A549 (cell line): ENCODE results near the gene CATSPER4. TPM values are rescaled to one million over a fixed set of nuclear protein-coding genes. Genes with fewer than 3 reads are reported as not detected.

Experiments
- ATAC-seq, 2 experiments: fragments of 200-7000 bp in 1 of 2; fragments of >200 bp in 1 of 2; cut with Nextera tagmentation in 1 of 2; cut with Tn5 transposase in 1 of 2; 3 replicates each; pipeline versions ENCODE4 v1.8.0 to v1.9.1; 2018 to 2020; ENCODE audit warnings: mild to moderate bottlenecking in 1 of 2, moderate library complexity in 1 of 2
- CTCF ChIA-PET: fragments of 300-600 bp; sonication (Branson Sonifier 250); formaldehyde crosslinking; extraction: SDS; loops from one replicate; lab custom pipeline; 2021; ENCODE audit warnings: antibody characterized with exemption, inconsistent platforms; lab: Yijun Ruan, JAX
- POLR2A ChIA-PET: fragments of 350-600 bp; formaldehyde crosslinking; extraction: SDS; loops from one replicate; lab custom pipeline; 2021; ENCODE audit warnings: antibody characterized with exemption, inconsistent platforms; lab: Yijun Ruan, JAX
- DNase-seq, 2 experiments: peaks; one replicate each; pipeline versions ENCODE4 v3.0.0 to v3.0.0-alpha.2; 2011 to 2016; ENCODE audit warnings: low read depth in 1 of 2, low spot score in 1 of 2
- FAIRE-seq: peaks from 2 replicates; lab custom pipeline; 2011; peaks lifted over from hg19 to GRCh38; lab: Jason Lieb, UNC
- H3K27ac ChIP-seq, 2 experiments: fragments of >200 bp; sonication (Bioruptor Twin); formaldehyde crosslinking; 3 replicates each; pipeline ENCODE4 v1.5.1; 2016 to 2017
- H3K4me1 ChIP-seq: fragments of >200 bp; sonication (Bioruptor Twin); formaldehyde crosslinking; 3 replicates; pipeline ENCODE4 v1.6.1; 2016
- H3K4me2 ChIP-seq: fragments of >200 bp; sonication (Bioruptor Twin); formaldehyde crosslinking; 3 replicates; pipeline ENCODE4 v1.6.1; 2016
- H3K4me3 ChIP-seq: fragments of >200 bp; sonication (Bioruptor Twin); formaldehyde crosslinking; 3 replicates; pipeline ENCODE4 v1.5.1; 2016
- H3K9me3 ChIP-seq: fragments of >200 bp; sonication (Bioruptor Twin); formaldehyde crosslinking; 3 replicates; pipeline ENCODE4 v1.6.1; 2016
- CBX8 ChIP-seq: fragments of 200-600 bp; sonication (generic); IDR thresholded peaks from 2 replicates; pipeline ENCODE4 v1.6.1; 2016
- CEBPB ChIP-seq, 2 experiments: fragments of >200 bp in 1 of 2; sonication (Bioruptor Twin) in 1 of 2; formaldehyde crosslinking in 1 of 2; IDR thresholded peaks; 2 replicates each; pipeline ENCODE4 v1.6.1; 2012 to 2016
- CHD2 ChIP-seq: fragments of 150-350 bp; IDR thresholded peaks from 2 replicates; pipeline ENCODE4 v1.6.1; 2014; ENCODE audit warnings: low read length; ENCODE audit not compliant: partially characterized antibody
- EHMT2 ChIP-seq: fragments of 200-600 bp; sonication (generic); IDR thresholded peaks from 2 replicates; pipeline ENCODE4 v1.6.1; 2016; ENCODE audit warnings: antibody characterized with exemption, low read depth, mild to moderate bottlenecking, moderate library complexity
- FOSL2 ChIP-seq, 2 experiments: fragments of 450-650 bp in 1 of 2; fragments of >200 bp in 1 of 2; sonication (Bioruptor Twin) in 1 of 2; formaldehyde crosslinking; IDR thresholded peaks; 2 replicates each; pipeline versions ENCODE4 v1.5.0 to v1.6.1; 2016 to 2020; ENCODE audit warnings: mild to moderate bottlenecking in 1 of 2, moderate library complexity in 1 of 2
- HOXB13 ChIP-seq: fragments of 250-450 bp; sonication (Bioruptor Pico); IDR thresholded peaks from 2 replicates; pipeline ENCODE4 v1.5.0; 2020; ENCODE audit warnings: low read depth, mild to moderate bottlenecking, moderate library complexity
- JUNB ChIP-seq: fragments of >200 bp; sonication (Bioruptor Twin); formaldehyde crosslinking; IDR thresholded peaks from 2 replicates; pipeline ENCODE4 v1.6.1; 2016
- KDM5A ChIP-seq: fragments of 200-600 bp; sonication (generic); IDR thresholded peaks from 2 replicates; pipeline ENCODE4 v1.6.1; 2016; ENCODE audit warnings: antibody characterized with exemption, mild to moderate bottlenecking
- MAFK ChIP-seq: fragments of 450-650 bp; IDR thresholded peaks from 2 replicates; pipeline ENCODE4 v1.6.1; 2014; ENCODE audit not compliant: partially characterized antibody
- NFE2L2 ChIP-seq: fragments of 150-350 bp; conservative IDR thresholded peaks from 2 replicates; pipeline ENCODE4 v1.6.1; 2014; ENCODE audit warnings: low read length
- NPAS2 ChIP-seq: fragments of 250-450 bp; sonication (Bioruptor Pico); IDR thresholded peaks from 2 replicates; pipeline ENCODE4 v1.8.0; 2022; ENCODE audit warnings: mild to moderate bottlenecking, moderate library complexity, borderline replicate concordance
- NR3C1 ChIP-seq: fragments of >200 bp; sonication (Bioruptor Twin); formaldehyde crosslinking; IDR thresholded peaks from 3 replicates; pipeline ENCODE4 v1.6.1; 2017
- PHF8 ChIP-seq: fragments of 200-600 bp; sonication (generic); IDR thresholded peaks from 2 replicates; pipeline ENCODE4 v1.6.1; 2016; ENCODE audit warnings: low read depth, mild to moderate bottlenecking, antibody characterized with exemption, moderate library complexity, borderline replicate concordance
- POLR2A ChIP-seq: IDR thresholded peaks from 2 replicates; pipeline ENCODE4 v1.6.1; 2012; ENCODE audit warnings: mild to moderate bottlenecking, low read length
- POLR2AphosphoS2 ChIP-seq: conservative IDR thresholded peaks from 2 replicates; pipeline ENCODE4 v1.6.1; 2012; ENCODE audit warnings: low read length, improper control_type of control experiment, inconsistent platforms
- RFX5 ChIP-seq: fragments of 450-650 bp; IDR thresholded peaks from 2 replicates; pipeline ENCODE4 v1.7.1; 2014; ENCODE audit warnings: antibody characterized with exemption, mild to moderate bottlenecking, moderate library complexity
- SMC3 ChIP-seq: fragments of >200 bp; sonication (Bioruptor Twin); formaldehyde crosslinking; IDR thresholded peaks from 3 replicates; pipeline ENCODE4 v1.6.1; 2018; ENCODE audit warnings: inconsistent platforms
- TFCP2L1 ChIP-seq: fragments of 250-450 bp; sonication (Bioruptor Pico); IDR thresholded peaks from 2 replicates; pipeline ENCODE4 v1.5.0; 2021; ENCODE audit warnings: mild to moderate bottlenecking
- WGBS: methylation state at CpG from one replicate; pipeline ENCODE4 v1.1.6; 2017; ENCODE audit errors: missing lambda C conversion rate; 5-methylcytosine and 5-hydroxymethylcytosine counted together
- polyA plus RNA-seq, 4 experiments: library from polyadenylated mRNA; depleted of rRNA in 3 of 4; stranded (reverse); fragments of >200 nt; fragmentation: RNase III in 1 of 4; extraction: RNeasy Plus Mini Kit Qiagen cat#74134 plus additional on column Dnase treatment in 1 of 4; gene quantifications; 2 replicates in 3 of 4; 3 replicates in 1 of 4; pipeline ENCODE4 v1.2.3, GENCODE V29; 2011 to 2017
- TF ChIP-seq, protein P1 (sequence below): fragments of 150-350 bp; IDR thresholded peaks from 2 replicates; pipeline ENCODE4 v1.6.1; 2014; ENCODE audit warnings: low read depth, mild to moderate bottlenecking, low read length
- TF ChIP-seq, protein P2 (sequence below): IDR thresholded peaks from 2 replicates; pipeline ENCODE4 v1.6.1; 2012
- TF ChIP-seq, protein P3 (sequence below): fragments of >200 bp; sonication (Bioruptor Twin); formaldehyde crosslinking; IDR thresholded peaks from 2 replicates; pipeline ENCODE4 v1.6.1; 2016

CATSPER4 gene
- polyA plus RNA-seq, 2 of the 4 experiments (the other 2 are of a cell fraction) = not detected

DNA sequence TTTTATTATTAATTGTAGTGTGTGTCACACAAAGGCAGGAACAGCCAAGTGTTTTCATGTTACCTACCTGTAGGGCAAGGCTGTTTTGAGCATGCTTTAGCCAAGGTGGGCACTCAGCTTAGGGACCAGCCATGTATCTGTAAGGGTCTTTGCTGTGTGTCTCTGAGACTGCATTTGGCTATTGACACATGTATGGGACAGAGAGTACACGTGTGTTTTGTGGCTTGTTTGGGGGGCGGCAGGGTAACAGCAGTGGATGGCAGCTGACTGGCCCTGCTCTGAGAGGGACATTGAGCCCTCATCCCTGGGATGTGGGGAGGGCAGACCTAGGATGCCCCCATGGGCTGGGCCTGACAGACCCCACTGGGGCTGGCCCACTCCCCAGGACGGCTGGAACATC, 6.9 kb downstream of the CATSPER4 start (continued):
- TF ChIP-seq, protein P1, sequence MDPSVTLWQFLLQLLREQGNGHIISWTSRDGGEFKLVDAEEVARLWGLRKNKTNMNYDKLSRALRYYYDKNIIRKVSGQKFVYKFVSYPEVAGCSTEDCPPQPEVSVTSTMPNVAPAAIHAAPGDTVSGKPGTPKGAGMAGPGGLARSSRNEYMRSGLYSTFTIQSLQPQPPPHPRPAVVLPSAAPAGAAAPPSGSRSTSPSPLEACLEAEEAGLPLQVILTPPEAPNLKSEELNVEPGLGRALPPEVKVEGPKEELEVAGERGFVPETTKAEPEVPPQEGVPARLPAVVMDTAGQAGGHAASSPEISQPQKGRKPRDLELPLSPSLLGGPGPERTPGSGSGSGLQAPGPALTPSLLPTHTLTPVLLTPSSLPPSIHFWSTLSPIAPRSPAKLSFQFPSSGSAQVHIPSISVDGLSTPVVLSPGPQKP = no peak
- TF ChIP-seq HOXB13 = no peak

DNA sequence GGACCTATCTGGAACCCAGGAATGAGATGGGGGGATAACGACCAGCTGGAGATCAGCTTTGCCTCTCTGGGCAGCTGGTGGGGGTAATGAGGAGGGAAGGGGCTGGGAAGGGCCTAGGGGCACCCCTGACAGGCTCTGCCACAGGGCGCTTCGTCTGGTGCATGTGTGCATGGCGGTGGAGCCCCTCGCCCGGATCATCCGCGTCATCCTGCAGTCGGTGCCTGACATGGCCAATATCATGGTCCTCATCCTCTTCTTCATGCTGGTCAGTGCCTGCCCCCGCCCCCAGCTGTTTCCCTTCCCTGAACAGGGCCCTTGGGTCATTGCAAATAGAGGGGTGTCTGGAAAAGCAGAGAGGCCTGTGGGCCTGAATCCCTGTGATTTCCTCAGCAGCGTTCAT, 7.4 kb downstream of the CATSPER4 start:
- ATAC-seq = no peak
- ChIA-PET CTCF (interaction anchor here (1.0 to 1.6 kb wide), 4 partner anchors 9 to 53 kb away, joined by 4 to 5 read pairs (median 4); partner anchors contain the start of genes CEP85 and ZNF593), POLR2A (interaction anchor here (0.5 kb wide), 1 partner anchor 131 kb away, joined by 4 read pairs; no protein-coding TSS in a partner anchor)
- Histone ChIP-seq H3K4me1 (no peaks in the 10 kb centered on the region), H3K27ac (no peak overlapping the region), H3K9me3 (no peaks in the 10 kb centered on the region), H3K4me2 (no peak overlapping the region), H3K4me3 (no peak overlapping the region)
- DNase-seq = no peak
- no peak for FAIRE-seq
- WGBS = 74% methylated on average over 11 of the region's 11 CpGs
- TF ChIP-seq CEBPB (IDR thresholded peaks at IDR 0.05) = no peak

DNA sequence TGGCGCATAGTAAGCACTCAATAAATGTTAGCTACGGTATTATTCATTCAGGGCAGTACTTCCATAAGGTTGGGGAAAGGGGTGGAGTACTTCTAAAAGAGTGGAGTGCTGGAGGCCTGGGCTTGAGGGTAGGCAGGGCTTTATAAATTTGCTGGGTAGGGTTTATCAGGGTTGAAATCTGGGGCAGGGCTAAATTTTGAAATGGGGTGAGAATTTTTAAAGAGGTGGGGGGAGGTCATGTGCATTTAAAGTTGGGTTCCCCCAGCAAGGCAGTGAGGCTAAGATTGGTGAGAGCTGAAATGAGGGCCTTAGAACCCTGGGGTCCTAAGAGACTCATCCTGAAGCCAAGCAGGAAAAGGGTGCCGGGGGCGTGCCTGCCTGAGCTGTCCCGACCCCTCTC, 10.0 kb downstream of the CATSPER4 start:
- DNase-seq = no peak
- WGBS = 76% methylated on average over 5 of the region's 5 CpGs
- FAIRE-seq = no peak
- H3K4me2 ChIP-seq = no peak overlapping the region
- no peak for ATAC-seq
- H3K4me3 ChIP-seq = no peak overlapping the region
- no peaks in the 10 kb centered on the region for H3K4me1 ChIP-seq
- H3K9me3 ChIP-seq = no peaks in the 10 kb centered on the region
- TF ChIP-seq EHMT2 = no peak
- TF ChIP-seq, protein P1 = no peak
- TF ChIP-seq NFE2L2 = no peak
- TF ChIP-seq FOSL2 (IDR thresholded peaks at IDR 0.05) = no peak
- TF ChIP-seq FOSL2 (CRISPR knock-in tag; IDR thresholded peaks at IDR 0.05) = no peak
- no peak for TF ChIP-seq NPAS2 (CRISPR knock-in tag)
- TF ChIP-seq TFCP2L1 (CRISPR knock-in tag) = no peak
- TF ChIP-seq POLR2A = no peak
- no peak for TF ChIP-seq CBX8
- TF ChIP-seq, protein P2, sequence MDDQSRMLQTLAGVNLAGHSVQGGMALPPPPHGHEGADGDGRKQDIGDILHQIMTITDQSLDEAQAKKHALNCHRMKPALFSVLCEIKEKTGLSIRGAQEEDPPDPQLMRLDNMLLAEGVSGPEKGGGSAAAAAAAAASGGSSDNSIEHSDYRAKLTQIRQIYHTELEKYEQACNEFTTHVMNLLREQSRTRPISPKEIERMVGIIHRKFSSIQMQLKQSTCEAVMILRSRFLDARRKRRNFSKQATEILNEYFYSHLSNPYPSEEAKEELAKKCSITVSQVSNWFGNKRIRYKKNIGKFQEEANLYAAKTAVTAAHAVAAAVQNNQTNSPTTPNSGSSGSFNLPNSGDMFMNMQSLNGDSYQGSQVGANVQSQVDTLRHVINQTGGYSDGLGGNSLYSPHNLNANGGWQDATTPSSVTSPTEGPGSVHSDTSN = no peak
- TF ChIP-seq SMC3 = no peak
- no peak for TF ChIP-seq CHD2
- TF ChIP-seq JUNB = no peak
- TF ChIP-seq RFX5 = no peak
- TF ChIP-seq HOXB13 = no peak
- TF ChIP-seq MAFK = no peak
- TF ChIP-seq POLR2AphosphoS2 = no peak
- TF ChIP-seq PHF8 = no peak
- TF ChIP-seq, protein P3, sequence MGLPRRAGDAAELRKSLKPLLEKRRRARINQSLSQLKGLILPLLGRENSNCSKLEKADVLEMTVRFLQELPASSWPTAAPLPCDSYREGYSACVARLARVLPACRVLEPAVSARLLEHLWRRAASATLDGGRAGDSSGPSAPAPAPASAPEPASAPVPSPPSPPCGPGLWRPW = no peak
- no peak for TF ChIP-seq KDM5A
- TF ChIP-seq NR3C1 = no peak
- CTCF ChIA-PET = interaction anchor here (0.8 to 2.2 kb wide), 2 partner anchors 12 to 34 kb away, joined by 4 to 8 read pairs; partner anchors contain the start of gene CEP85
- H3K27ac ChIP-seq = no peak overlapping the region
- POLR2A ChIA-PET = no interaction called here
